Measurements from ENCODE around the gene LIN7A.

Gene LIN7A

DNA sequence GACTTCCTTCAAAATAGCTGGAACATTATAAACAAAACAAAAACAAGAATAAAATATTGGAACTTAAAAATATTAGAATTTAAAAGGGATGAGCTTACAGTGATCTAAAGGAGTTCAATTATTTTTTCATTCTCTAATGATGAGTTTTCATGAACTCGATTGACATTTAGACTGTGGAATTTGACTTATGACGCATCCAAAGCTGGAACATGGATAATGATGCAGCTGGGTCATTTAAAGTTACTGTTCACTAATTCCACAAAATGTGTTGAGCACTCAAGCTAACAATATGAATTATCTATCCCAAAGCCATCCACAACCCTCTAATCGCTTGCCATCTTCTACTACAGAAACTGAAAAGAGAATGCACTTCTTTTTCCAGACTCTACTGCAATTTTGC, 42.5 kb downstream of the LIN7A start:
- Histone ChIP-seq H3K4me2 (ENCODE audit: low read length) (no peak overlapping the region), H3K27ac (ENCODE audit: low read depth, low read length, poor library complexity, severe bottlenecking) (no peak overlapping the region), H3K4me3 (ENCODE audit: low read depth, low read length, poor library complexity, severe bottlenecking) (no peak overlapping the region), H3K4me1 (ENCODE audit: insufficient read depth, low read length, severe bottlenecking) (no peaks in the 10 kb centered on the region), H3F3A (ENCODE audit: insufficient read depth, low read length) (no peaks in the 10 kb centered on the region), H4K20me1 (ENCODE audit: insufficient read depth, low read length) (no peaks in the 10 kb centered on the region), H3K9me3 (ENCODE audit: low read length) (no peaks in the 10 kb centered on the region), H2AFZ (ENCODE audit: low read length) (no peak overlapping the region), H3K36me3 (ENCODE audit: insufficient read depth, low read length) (no peaks in the 10 kb centered on the region), H3K79me2 (ENCODE audit: insufficient read depth, low read length) (no peaks in the 10 kb centered on the region), H3K9me2 (ENCODE audit: low read depth, low read length) (no peaks in the 10 kb centered on the region), H3K27me3 (ENCODE audit: insufficient read depth, low read length) (no peaks in the 10 kb centered on the region), H3K9ac (ENCODE audit: low read length) (no peak overlapping the region)
- TF ChIP-seq, protein P1, sequence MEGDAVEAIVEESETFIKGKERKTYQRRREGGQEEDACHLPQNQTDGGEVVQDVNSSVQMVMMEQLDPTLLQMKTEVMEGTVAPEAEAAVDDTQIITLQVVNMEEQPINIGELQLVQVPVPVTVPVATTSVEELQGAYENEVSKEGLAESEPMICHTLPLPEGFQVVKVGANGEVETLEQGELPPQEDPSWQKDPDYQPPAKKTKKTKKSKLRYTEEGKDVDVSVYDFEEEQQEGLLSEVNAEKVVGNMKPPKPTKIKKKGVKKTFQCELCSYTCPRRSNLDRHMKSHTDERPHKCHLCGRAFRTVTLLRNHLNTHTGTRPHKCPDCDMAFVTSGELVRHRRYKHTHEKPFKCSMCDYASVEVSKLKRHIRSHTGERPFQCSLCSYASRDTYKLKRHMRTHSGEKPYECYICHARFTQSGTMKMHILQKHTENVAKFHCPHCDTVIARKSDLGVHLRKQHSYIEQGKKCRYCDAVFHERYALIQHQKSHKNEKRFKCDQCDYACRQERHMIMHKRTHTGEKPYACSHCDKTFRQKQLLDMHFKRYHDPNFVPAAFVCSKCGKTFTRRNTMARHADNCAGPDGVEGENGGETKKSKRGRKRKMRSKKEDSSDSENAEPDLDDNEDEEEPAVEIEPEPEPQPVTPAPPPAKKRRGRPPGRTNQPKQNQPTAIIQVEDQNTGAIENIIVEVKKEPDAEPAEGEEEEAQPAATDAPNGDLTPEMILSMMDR (IDR thresholded peaks at IDR 0.05; ENCODE audit: low read length) = no peak
- no peak for TF ChIP-seq EZH2 (IDR thresholded peaks at IDR 0.05; ENCODE audit: borderline replicate concordance, low read length)

DNA sequence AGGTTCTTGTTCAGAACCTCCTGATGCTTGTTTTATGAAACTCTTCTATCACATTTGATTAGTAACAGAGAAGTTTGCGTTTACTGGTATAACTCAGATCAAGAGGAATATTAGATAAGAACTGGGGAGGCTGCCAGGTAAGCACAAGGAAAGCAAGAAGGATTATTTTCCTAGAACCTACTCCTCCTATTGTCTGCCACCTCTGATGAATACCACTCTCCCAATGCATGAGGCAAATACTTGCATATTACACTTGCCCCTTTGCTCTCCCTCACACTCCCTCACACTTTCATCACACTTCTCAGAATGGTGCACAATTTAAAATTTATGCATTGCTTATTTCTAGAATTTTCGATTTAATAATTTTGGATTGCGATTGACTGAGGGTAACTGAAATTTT, 43.6 kb downstream of the LIN7A start:
- no peaks in the 10 kb centered on the region for H3K79me2 ChIP-seq (ENCODE audit: insufficient read depth, low read length)
- no peaks in the 10 kb centered on the region for H3K27me3 ChIP-seq (ENCODE audit: insufficient read depth, low read length)
- no peaks in the 10 kb centered on the region for H3F3A ChIP-seq (ENCODE audit: insufficient read depth, low read length)
- no peak overlapping the region for H3K4me3 ChIP-seq (ENCODE audit: low read depth, low read length, poor library complexity, severe bottlenecking)
- no peaks in the 10 kb centered on the region for H3K9me3 ChIP-seq (ENCODE audit: low read length)
- H3K4me1 ChIP-seq (ENCODE audit: insufficient read depth, low read length, severe bottlenecking) = no peaks in the 10 kb centered on the region
- no peak for TF ChIP-seq EZH2 (IDR thresholded peaks at IDR 0.05; ENCODE audit: borderline replicate concordance, low read length)
- TF ChIP-seq, protein P1 (IDR thresholded peaks at IDR 0.05; ENCODE audit: low read length) = no peak
- no peaks in the 10 kb centered on the region for H3K9me2 ChIP-seq (ENCODE audit: low read depth, low read length)
- no peak overlapping the region for H3K27ac ChIP-seq (ENCODE audit: low read depth, low read length, poor library complexity, severe bottlenecking)
- no peaks in the 10 kb centered on the region for H3K36me3 ChIP-seq (ENCODE audit: insufficient read depth, low read length)
- H3K9ac ChIP-seq (ENCODE audit: low read length) = no peak overlapping the region
- H3K4me2 ChIP-seq (ENCODE audit: low read length) = no peak overlapping the region
- H2AFZ ChIP-seq (ENCODE audit: low read length) = no peak overlapping the region
- H4K20me1 ChIP-seq (ENCODE audit: insufficient read depth, low read length) = no peaks in the 10 kb centered on the region

DNA sequence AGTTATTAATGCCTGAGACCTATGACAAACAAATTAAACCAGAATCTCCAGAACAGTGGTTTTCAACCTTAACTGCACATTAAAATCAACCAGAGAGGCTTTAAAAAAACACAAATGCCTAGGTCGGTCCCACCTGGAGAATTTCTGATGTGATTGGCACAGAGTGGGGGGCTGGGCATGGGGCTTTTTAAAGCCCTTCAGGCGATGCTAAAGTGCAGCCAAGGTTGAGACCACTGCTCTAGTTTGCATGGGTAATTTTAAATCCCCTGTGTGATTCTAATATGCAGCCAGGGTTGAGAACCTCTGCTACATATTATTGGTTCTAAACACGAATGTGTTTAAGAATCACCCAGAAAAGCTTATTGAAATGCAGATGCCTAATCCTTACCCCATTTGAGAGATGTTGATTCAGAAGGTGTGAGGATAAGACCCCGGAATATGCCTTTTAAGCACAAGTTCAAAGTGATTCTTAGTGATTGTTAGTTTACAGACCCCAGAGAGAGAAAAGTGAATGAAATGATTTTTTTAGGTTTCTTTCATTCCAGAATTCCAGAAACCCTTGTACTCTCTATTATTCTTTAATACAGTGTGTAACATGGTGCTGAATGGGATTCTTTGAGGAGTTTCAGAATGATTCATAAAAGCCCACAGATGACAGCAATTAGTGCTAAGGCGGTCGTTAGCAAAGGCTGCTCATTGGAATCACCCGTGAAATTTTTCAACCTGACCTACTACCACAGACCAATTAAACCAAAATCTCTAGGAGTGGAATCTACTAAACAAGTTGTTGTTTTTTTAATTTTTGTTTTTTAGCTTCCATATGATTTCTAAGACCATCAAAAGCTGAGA, 44.9 kb downstream of the LIN7A start:
- Histone ChIP-seq H3K4me2 (ENCODE audit: low read length) (no peak overlapping the region), H3K9ac (ENCODE audit: low read length) (no peak overlapping the region), H3K9me3 (ENCODE audit: low read length) (no peaks in the 10 kb centered on the region), H3K79me2 (ENCODE audit: insufficient read depth, low read length) (no peaks in the 10 kb centered on the region), H2AFZ (ENCODE audit: low read length) (no peak overlapping the region), H3K27ac (ENCODE audit: low read depth, low read length, poor library complexity, severe bottlenecking) (no peak overlapping the region), H3F3A (ENCODE audit: insufficient read depth, low read length) (no peaks in the 10 kb centered on the region), H3K9me2 (ENCODE audit: low read depth, low read length) (no peaks in the 10 kb centered on the region), H4K20me1 (ENCODE audit: insufficient read depth, low read length) (no peaks in the 10 kb centered on the region), H3K36me3 (ENCODE audit: insufficient read depth, low read length) (no peaks in the 10 kb centered on the region), H3K4me1 (ENCODE audit: insufficient read depth, low read length, severe bottlenecking) (no peaks in the 10 kb centered on the region), H3K27me3 (ENCODE audit: insufficient read depth, low read length) (no peaks in the 10 kb centered on the region), H3K4me3 (ENCODE audit: low read depth, low read length, poor library complexity, severe bottlenecking) (no peak overlapping the region)
- TF ChIP-seq, protein P1 (IDR thresholded peaks at IDR 0.05; ENCODE audit: low read length) = no peak
- TF ChIP-seq EZH2 (IDR thresholded peaks at IDR 0.05; ENCODE audit: borderline replicate concordance, low read length) = no peak

Data from OCI-LY1 (cell line).